Measurements from ENCODE around the gene MCM8. TPM values are rescaled to one million over a fixed set of nuclear protein-coding genes. Genes with fewer than 3 reads are reported as not detected.

MCM8 gene
- total and polyA plus RNA-seq, 2 experiments from 2014 or later = 1.5 to 7.7 TPM

GRCh38 chr20:5974531-5974930, 24.1 kb downstream of the MCM8 start:
- in situ Hi-C loops (cut with MboI) = no loop called here
- no peaks in the 10 kb centered on the region for H3F3A ChIP-seq (ENCODE audit: insufficient read depth)
- no peaks in the 10 kb centered on the region for H4K20me1 ChIP-seq (ENCODE audit: insufficient read depth)
- no peak overlapping the region for H3K27ac ChIP-seq
- H3K9me2 ChIP-seq (ENCODE audit: insufficient read depth) = no peaks in the 10 kb centered on the region
- no peak overlapping the region for H3K4me3 ChIP-seq
- no peaks in the 10 kb centered on the region for H3K36me3 ChIP-seq (ENCODE audit: low read depth)
- TF ChIP-seq EZH2phosphoT487 (IDR thresholded peaks at IDR 0.05; ENCODE audit: insufficient read depth, low read depth) (no peak), EZH2 (IDR thresholded peaks at IDR 0.05; ENCODE audit: insufficient read depth, poor library complexity, severe bottlenecking) (no peak)
- no peaks in the 10 kb centered on the region for H3K9me3 ChIP-seq (ENCODE audit: low read depth)
- H3K4me2 ChIP-seq (ENCODE audit: unreplicated experiment) = no peak overlapping the region
- H3K9ac ChIP-seq = no peak overlapping the region
- no peaks in the 10 kb centered on the region for H3K79me2 ChIP-seq (ENCODE audit: insufficient read depth)
- WGBS, 2 experiments (ENCODE audit: low coverage in 1 of 2, low lambda C conversion rate in 2 of 2, missing lambda C conversion rate in 2 of 2) = 94 to 95% methylated on average over 1 of the region's 1 CpG
- H2AFZ ChIP-seq = no peak overlapping the region
- H3K4me1 ChIP-seq (ENCODE audit: insufficient read depth) = no peaks in the 10 kb centered on the region
- H3K27me3 ChIP-seq (replicated peaks; ENCODE audit: insufficient read depth) = no peaks in the 10 kb centered on the region
- peak; percentile 17 for DNase-seq

DNA sequence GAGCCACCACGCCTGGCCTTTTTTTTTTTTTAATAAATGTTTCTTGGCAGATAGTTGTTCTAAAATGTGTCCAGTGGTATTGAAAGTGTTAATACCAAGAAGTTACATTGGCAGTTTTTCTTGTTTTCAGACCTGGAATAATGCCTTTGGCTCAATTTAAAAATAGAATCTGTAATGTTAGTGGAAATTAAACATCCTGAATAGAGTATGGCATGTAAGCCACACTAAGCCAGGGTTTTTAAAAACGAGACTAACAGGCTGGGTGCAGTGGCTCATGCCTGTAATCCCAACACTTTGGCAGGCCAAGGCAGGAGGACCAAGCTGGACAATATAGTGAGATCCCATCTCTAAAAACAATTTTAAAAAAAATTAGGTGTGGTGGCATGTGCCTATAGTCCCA, 25.3 kb downstream of the MCM8 start:
- WGBS, 2 experiments (ENCODE audit: low coverage in 1 of 2, low lambda C conversion rate in 2 of 2, missing lambda C conversion rate in 2 of 2) = 67 to 75% methylated on average over 2 of the region's 2 CpGs
- H3K9ac ChIP-seq = no peak overlapping the region
- H3K27me3 ChIP-seq (replicated peaks; ENCODE audit: insufficient read depth) = no peaks in the 10 kb centered on the region
- no peaks in the 10 kb centered on the region for H3K79me2 ChIP-seq (ENCODE audit: insufficient read depth)
- H3K36me3 ChIP-seq (ENCODE audit: low read depth) = no peaks in the 10 kb centered on the region
- H3K27ac ChIP-seq = no peak overlapping the region
- no peak overlapping the region for H3K4me3 ChIP-seq
- no peak for DNase-seq
- H3K4me1 ChIP-seq (ENCODE audit: insufficient read depth) = no peaks in the 10 kb centered on the region
- in situ Hi-C loops (cut with MboI) = no loop called here
- H3F3A ChIP-seq (ENCODE audit: insufficient read depth) = no peaks in the 10 kb centered on the region
- H3K4me2 ChIP-seq (ENCODE audit: unreplicated experiment) = no peak overlapping the region
- no peaks in the 10 kb centered on the region for H3K9me3 ChIP-seq (ENCODE audit: low read depth)
- no peaks in the 10 kb centered on the region for H4K20me1 ChIP-seq (ENCODE audit: insufficient read depth)
- no peak overlapping the region for H2AFZ ChIP-seq
- H3K9me2 ChIP-seq (ENCODE audit: insufficient read depth) = no peaks in the 10 kb centered on the region
- TF ChIP-seq EZH2 (IDR thresholded peaks at IDR 0.05; ENCODE audit: insufficient read depth, poor library complexity, severe bottlenecking) = no peak
- no peak for TF ChIP-seq EZH2phosphoT487 (IDR thresholded peaks at IDR 0.05; ENCODE audit: insufficient read depth, low read depth)

DNA sequence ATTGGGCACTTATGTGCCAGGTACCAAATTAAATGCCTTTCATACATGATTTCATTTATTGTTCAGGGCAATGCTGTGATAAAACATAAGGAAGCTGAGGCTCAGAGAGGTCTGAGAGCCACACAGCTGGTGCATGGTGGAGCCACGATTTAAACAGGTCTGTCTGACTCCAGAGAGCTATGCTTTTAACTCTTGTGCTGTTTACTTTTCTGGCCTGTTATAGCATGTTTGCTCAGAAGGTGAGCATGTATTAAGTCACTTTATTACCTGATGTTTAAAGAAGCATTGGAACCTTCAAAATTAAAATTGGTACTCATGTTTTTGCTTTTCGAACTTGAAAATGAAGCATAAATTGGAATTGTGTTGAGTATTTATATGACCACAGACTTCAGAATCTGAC, 26.8 kb downstream of the MCM8 start:
- H3K9me3 ChIP-seq (ENCODE audit: low read depth) = no peaks in the 10 kb centered on the region
- no peaks in the 10 kb centered on the region for H3K27me3 ChIP-seq (replicated peaks; ENCODE audit: insufficient read depth)
- H4K20me1 ChIP-seq (ENCODE audit: insufficient read depth) = no peaks in the 10 kb centered on the region
- no peaks in the 10 kb centered on the region for H3K4me1 ChIP-seq (ENCODE audit: insufficient read depth)
- in situ Hi-C loops (cut with MboI) = no loop called here
- H3K4me3 ChIP-seq = no peak overlapping the region
- H3K79me2 ChIP-seq (ENCODE audit: insufficient read depth) = no peaks in the 10 kb centered on the region
- H3K36me3 ChIP-seq (ENCODE audit: low read depth) = no peaks in the 10 kb centered on the region
- no peak for TF ChIP-seq EZH2 (IDR thresholded peaks at IDR 0.05; ENCODE audit: insufficient read depth, poor library complexity, severe bottlenecking)
- no peak for TF ChIP-seq EZH2phosphoT487 (IDR thresholded peaks at IDR 0.05; ENCODE audit: insufficient read depth, low read depth)
- H3K4me2 ChIP-seq (ENCODE audit: unreplicated experiment) = no peak overlapping the region
- no peak for DNase-seq
- no peaks in the 10 kb centered on the region for H3F3A ChIP-seq (ENCODE audit: insufficient read depth)
- H3K9ac ChIP-seq = no peak overlapping the region
- no peak overlapping the region for H2AFZ ChIP-seq
- 93 to 98% methylated on average over 2 of the region's 2 CpGs for WGBS, 2 experiments (ENCODE audit: low coverage in 1 of 2, low lambda C conversion rate in 2 of 2, missing lambda C conversion rate in 2 of 2)
- H3K27ac ChIP-seq = no peak overlapping the region
- H3K9me2 ChIP-seq (ENCODE audit: insufficient read depth) = no peaks in the 10 kb centered on the region

- H3K36me3 ChIP-seq (ENCODE audit: low read depth) = 0 out of 2 replicates have a peak, but pooled peaks cover 3% of the 10 kb centered on the region
- no peaks in the 10 kb centered on the region for H3F3A ChIP-seq (ENCODE audit: insufficient read depth)
- no peak overlapping the region for H3K27ac ChIP-seq
- no peaks in the 10 kb centered on the region for H3K4me1 ChIP-seq (ENCODE audit: insufficient read depth)
- H4K20me1 ChIP-seq (ENCODE audit: insufficient read depth) = no peaks in the 10 kb centered on the region
- H3K4me3 ChIP-seq = no peak overlapping the region
- H3K79me2 ChIP-seq (ENCODE audit: insufficient read depth) = no peaks in the 10 kb centered on the region
- H3K9me3 ChIP-seq (ENCODE audit: low read depth) = no peaks in the 10 kb centered on the region
- no peak for DNase-seq
- no peak overlapping the region for H3K4me2 ChIP-seq (ENCODE audit: unreplicated experiment)
- no peak for TF ChIP-seq EZH2phosphoT487 (IDR thresholded peaks at IDR 0.05; ENCODE audit: insufficient read depth, low read depth)
- TF ChIP-seq EZH2 (IDR thresholded peaks at IDR 0.05; ENCODE audit: insufficient read depth, poor library complexity, severe bottlenecking) = no peak
- no peak overlapping the region for H3K9ac ChIP-seq
- WGBS, 2 experiments (ENCODE audit: low coverage in 1 of 2, low lambda C conversion rate in 2 of 2, missing lambda C conversion rate in 2 of 2) = 98 to 100% methylated on average over 1 of the region's 1 CpG
- no peak overlapping the region for H2AFZ ChIP-seq
- no peaks in the 10 kb centered on the region for H3K9me2 ChIP-seq (ENCODE audit: insufficient read depth)
- in situ Hi-C loops (cut with MboI) = no loop called here
- no peaks in the 10 kb centered on the region for H3K27me3 ChIP-seq (replicated peaks; ENCODE audit: insufficient read depth)
Measured at GRCh38 chr20:5977975-5978374, 27.5 kb downstream of the MCM8 start.

DNA sequence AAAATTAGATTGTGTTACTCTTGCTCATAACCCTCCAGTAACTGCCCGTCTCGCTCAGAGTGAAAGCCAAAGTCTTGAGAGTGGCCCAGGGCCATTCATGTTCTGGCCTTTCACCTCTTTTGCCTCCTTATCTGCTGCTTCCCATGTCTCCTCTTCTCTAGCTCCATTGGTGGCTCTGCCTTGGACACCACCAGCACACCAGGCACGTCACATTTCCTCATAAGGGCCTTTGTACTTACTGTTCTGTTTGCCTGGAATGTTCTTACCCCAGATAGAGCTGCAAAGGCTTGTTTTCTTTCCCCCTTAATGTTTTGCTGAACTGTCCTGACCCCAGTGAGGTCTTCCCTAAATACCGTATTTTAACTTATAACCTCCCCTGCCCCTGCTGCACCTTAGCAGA, 29.3 kb downstream of the MCM8 start:
- in situ Hi-C loops (cut with MboI) = no loop called here
- WGBS, 2 experiments (ENCODE audit: low coverage in 1 of 2, low lambda C conversion rate in 2 of 2, missing lambda C conversion rate in 2 of 2) = 96 to 97% methylated on average over 4 of the region's 4 CpGs
- DNase-seq = no peak
- Histone ChIP-seq H2AFZ (no peak overlapping the region), H3K9ac (no peak overlapping the region), H3K4me3 (no peak overlapping the region), H3K9me3 (ENCODE audit: low read depth) (no peaks in the 10 kb centered on the region), H3K9me2 (ENCODE audit: insufficient read depth) (no peaks in the 10 kb centered on the region), H3K27ac (no peak overlapping the region), H3K4me2 (ENCODE audit: unreplicated experiment) (no peak overlapping the region), H3K36me3 (ENCODE audit: low read depth) (0 out of 2 replicates have a peak, but pooled peaks cover 3% of the 10 kb centered on the region), H3K4me1 (ENCODE audit: insufficient read depth) (no peaks in the 10 kb centered on the region), H3K79me2 (ENCODE audit: insufficient read depth) (no peaks in the 10 kb centered on the region), H3F3A (ENCODE audit: insufficient read depth) (no peaks in the 10 kb centered on the region), H3K27me3 (replicated peaks; ENCODE audit: insufficient read depth) (no peaks in the 10 kb centered on the region), H4K20me1 (ENCODE audit: insufficient read depth) (no peaks in the 10 kb centered on the region)
- no peak for TF ChIP-seq EZH2 (IDR thresholded peaks at IDR 0.05; ENCODE audit: insufficient read depth, poor library complexity, severe bottlenecking)
- no peak for TF ChIP-seq EZH2phosphoT487 (IDR thresholded peaks at IDR 0.05; ENCODE audit: insufficient read depth, low read depth)

Measured in GM23248 (cell line).